ENCODE data around the gene PPP1R1B.

PPP1R1B gene

GRCh38 chr17:39633570-39634183 lies 6.9 kb downstream of the PPP1R1B start:
- DNase-seq (ENCODE audit: low read depth) = no peak

DNA sequence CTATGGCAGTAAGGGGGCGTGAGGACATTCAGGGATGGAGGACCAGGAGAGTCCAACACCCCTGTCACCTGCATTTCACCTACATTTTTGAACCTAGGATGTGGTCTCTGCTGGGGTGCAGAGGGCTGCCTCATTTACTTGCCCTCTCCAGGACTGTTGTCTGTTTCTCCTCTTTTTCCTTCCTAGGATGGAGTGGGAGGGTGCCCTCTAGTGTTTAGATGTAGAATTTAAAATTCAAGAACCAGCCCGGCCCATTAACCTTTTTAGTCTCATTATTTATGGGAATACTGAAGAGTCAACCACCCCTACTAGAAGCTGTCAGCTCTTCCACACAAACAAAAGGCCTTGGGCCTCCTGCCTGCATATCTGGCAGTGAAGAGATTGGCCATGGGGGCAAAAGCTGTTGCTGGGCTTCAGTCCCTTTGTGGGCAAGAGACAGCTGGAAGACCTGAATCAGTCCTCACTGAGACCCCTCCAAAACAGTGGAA lies 7.7 kb downstream of the PPP1R1B start:
- peak; percentile 48 for DNase-seq (ENCODE audit: low read depth)

DNA sequence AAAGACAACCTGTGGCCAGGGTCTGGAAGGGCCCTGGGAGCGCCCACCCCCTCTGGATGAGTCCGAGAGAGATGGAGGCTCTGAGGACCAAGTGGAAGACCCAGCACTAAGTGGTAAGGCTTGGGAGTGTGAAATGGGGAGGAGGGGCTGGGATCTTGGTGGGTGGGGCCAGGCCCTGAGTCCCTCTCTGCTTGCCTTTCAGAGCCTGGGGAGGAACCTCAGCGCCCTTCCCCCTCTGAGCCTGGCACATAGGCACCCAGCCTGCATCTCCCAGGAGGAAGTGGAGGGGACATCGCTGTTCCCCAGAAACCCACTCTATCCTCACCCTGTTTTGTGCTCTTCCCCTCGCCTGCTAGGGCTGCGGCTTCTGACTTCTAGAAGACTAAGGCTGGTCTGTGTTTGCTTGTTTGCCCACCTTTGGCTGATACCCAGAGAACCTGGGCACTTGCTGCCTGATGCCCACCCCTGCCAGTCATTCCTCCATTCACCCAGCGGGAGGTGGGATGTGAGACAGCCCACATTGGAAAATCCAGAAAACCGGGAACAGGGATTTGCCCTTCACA lies 8.9 kb downstream of the PPP1R1B start:
- DNase-seq (ENCODE audit: low read depth) = no peak

DNA sequence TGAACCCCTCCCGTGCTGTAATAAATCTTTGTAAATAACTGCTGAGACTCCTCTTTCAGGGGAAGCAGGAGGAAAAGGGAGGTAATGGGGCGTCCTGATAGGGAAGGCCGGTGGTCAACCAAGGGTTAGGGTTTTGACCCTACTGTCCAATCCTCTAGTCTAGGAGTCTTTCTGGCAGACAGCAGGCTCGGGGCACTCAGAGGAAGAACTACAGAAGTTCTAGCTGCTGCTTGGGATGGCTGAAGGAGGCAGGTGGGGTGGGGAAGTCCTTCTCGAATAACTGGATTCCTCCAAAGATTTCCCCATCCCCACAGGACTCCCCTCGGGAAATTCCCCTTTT lies 9.8 kb downstream of the PPP1R1B start:
- no peak for DNase-seq (ENCODE audit: low read depth)

- peak; percentile 91 for DNase-seq (ENCODE audit: low read depth)
Measured at GRCh38 chr17:39636927-39637736, 10.4 kb downstream of the PPP1R1B start, which contains the start of gene STARD3. Gene STARD3, plus strand, starts transcription at chr17:39637144. Its CDS starts 16,388 bp downstream, at chr17:39653532.

DNA sequence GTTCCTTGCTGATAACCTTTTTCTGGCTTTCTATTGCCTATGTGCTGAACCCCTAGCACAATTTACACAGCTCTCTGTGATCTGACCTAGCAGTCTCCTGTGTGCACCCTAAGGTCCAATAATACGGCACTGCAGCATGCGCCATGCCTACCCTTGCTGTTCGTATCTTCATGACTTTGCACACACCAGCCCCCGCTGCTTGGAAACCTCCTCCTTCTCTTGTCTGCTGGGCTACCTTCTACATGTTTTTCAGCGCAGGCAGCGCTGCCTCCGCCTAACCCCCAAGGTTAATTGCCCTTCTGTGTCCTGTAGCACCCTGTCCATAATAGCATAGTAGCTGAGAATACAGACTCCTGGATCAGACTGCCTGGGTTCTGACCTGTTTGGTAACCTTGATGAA lies 11.6 kb downstream of the PPP1R1B start:
- no peak for DNase-seq (ENCODE audit: low read depth)

DNA sequence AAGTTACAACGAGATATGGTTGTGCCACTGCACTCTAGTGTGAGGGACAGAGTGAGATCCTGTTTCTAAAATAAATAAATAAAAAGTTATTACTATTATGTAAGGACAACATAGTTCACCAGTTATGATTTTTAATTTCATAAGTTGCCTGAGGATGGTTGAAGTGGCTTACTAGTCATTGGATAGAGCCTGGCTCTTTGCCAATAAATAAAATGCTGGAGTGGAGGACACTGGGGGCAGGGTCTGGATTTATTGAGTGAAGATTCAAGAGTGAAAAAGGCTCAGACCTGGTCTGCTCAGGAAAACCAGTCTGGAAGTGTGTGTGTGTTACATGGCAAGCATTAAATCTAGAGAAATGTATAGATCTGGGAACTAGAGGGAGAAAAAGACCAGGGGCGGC lies 12.3 kb downstream of the PPP1R1B start:
- no peak for DNase-seq (ENCODE audit: low read depth)

DNA sequence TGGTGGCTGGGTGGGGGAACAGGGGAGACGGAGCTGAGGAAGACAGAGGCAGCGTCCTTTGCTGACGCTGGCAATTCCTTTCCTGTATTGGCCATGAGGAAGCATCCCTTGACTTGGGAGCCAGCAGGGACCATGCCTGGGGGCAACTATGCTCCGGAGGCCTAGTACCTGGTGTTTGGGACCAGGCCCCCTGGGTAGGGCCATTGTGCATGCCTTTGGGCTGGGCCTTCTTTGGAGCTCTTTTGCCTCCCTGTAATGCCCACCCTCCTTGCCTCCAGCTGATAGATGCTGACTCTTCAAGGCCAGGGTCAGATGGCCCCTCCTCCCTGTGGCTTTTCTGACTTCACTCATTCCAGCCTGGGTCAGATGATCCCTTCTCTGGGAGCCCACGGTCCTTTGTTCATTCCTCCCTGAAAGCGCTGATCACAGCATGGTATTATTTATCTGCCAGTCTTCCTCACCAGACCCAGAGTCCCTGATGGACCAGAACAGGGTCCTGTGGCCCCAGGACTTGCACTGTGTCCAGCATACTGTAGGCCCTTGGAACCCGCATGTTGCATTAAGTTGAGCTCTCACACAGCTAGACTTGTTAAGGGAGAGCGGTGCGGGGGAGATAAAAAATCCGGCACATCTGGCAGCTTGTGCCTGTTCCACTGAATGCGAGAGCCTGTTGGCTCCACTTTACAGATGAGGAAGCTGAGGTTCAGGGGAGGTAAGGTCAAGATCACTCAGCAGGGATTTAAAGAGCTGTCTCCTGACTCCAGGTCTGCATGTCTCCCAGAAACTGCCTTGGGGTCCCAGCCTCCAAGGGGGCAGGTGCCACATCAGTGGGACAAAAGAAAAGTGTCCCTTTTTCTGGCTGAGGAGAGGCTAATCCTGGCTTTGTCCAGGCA lies 13.1 kb downstream of the PPP1R1B start:
- DNase-seq (ENCODE audit: low read depth) = peak; percentile 31

DNA sequence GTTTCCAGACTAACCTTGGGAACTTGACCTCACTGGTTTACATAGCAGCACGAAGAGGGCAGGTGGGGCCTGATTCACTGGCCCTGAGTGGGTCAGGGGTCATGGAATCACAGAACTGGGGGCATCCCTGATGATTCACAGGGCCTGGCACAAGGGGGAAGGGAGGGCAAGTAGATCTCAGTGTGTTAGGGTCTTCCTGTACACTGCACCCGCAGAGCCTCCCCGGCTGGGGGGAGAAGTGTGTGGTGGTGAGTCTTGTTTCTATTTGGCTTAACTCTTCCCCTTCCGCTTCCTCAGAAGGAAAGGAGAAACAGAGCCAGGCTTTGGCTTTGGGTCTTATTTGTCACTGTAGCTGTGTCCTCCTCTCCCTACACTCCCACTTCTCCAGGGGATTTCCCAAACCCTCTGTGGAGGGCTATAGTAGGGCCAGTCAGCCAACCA lies 13.9 kb downstream of the PPP1R1B start:
- no peak for DNase-seq (ENCODE audit: low read depth)

DNA sequence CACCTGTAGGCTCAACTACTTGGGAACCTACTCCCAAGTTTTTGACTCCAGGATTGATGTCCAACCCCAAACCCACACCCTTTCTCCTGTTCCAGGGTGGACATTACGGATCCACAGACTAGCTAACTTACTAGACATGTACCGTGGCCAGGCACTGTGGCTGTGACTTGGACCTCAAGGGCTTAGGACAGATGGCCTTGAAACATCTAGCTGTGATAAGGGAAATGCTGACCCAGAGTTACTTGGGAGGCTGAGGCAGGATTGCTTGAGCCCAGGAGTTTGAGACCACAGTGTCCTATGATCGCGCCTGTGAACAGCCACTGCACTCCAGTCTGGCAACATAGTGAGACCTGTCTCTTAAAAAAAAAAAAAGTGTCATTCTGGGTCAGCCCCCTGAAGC lies 14.3 kb downstream of the PPP1R1B start:
- DNase-seq (ENCODE audit: low read depth) = no peak

DNA sequence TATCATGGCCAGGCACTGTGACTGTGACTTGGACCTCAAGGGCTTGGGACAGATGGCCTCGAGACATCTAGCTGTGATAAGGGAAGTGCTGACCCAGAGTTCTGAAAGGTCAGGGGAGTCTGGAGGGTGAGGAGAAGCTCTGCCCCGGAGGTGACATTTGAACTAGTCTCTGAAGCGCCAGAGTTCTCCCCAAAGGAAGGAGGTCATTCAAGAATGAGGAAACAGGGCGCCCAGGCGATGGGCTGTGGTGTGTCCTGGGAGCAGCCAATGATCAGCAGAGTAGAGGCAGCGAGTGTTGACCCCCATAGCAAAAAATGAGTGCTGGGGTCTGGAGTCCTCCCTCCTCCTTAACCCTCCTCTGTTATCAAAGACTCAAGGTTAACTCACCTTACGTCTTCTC lies 15.1 kb downstream of the PPP1R1B start:
- DNase-seq (ENCODE audit: low read depth) = no peak

DNA sequence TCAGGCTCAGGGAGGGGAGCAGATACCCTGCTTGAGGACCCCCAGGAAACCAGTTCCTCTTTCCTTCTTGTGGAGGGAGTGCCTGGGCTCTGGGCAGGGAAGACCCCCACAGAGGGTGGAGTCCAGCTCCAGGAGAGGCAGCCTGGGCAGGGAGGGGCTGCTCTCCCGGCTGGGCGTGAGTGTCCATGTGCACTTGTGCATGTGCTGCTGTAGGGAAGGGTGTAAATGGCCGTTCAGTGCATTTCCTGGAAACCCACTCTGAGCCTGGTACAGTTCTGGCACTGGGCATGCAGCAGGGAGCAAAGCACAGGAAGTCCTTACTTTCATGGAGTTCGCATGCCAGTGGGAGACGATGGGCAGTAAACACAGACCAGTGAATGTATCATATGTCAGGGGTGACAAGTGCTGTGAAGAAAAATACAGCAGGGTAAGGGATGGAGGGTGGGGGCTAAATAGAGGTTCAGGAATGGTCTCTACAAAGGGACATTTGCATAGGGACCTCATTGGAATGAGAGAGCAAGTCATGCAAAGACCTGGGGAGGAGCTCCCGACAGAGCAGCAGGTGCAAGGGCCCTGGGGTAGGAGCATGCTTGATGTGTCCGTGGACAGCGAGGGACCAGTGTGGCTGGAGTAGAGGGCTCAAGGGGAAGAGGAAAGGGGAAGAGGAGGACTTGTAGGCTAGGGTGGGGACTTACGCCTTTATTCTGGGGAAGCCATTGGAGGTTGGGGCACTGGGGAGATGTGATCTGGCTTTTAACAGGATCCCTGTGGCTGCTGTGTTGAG lies 15.7 kb downstream of the PPP1R1B start:
- no peak for DNase-seq (ENCODE audit: low read depth)

- DNase-seq (ENCODE audit: low read depth) = peak; percentile 36
Measured at GRCh38 chr17:39643271-39643670, 16.5 kb downstream of the PPP1R1B start.

DNA sequence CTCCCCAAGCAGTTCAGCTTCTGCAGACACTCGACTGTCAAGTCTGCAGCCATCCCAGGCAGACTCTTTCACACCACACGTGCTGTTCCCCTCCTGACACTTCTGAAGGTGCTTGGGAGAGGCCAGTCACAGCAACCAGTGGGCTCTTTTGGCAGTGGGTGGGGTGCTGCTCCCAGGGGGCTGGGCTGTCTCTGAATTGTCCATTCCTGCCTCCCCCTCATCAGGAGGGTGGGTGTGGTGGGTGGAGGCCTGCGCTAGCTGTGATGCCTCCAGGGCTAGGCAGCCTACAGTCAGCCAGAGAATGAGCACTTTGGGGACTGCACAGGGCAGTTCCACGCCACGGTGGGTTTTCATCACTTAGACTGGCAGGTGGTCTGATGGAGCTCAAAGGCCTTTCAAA lies 20.5 kb downstream of the PPP1R1B start:
- DNase-seq (ENCODE audit: low read depth) = no peak

- DNase-seq (ENCODE audit: low read depth) = peak; percentile 74
Measured at GRCh38 chr17:39648616-39649366, 22.0 kb downstream of the PPP1R1B start.

DNA sequence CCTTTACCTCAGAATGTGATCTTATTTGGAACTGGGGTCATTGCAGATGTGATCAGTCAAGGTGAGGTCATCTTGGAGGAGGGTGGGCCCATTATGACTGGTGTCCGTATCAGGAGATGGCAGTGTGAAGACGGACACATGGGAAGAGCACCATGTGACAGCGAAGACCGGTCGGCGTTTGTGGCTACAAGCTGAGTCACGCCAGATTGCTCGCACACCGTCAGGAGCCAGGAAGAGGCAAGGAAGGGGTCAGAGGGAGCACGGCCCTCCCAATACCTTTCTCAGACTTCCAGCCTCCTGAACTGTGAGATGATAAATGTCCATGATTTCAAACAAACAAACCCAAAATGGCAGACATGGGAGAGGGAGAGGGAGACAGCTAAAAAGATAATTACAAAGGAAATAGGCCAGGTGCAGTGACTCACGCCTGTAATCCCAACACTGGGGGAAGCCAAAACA lies 23.4 kb downstream of the PPP1R1B start:
- no peak for DNase-seq (ENCODE audit: low read depth)

DNA sequence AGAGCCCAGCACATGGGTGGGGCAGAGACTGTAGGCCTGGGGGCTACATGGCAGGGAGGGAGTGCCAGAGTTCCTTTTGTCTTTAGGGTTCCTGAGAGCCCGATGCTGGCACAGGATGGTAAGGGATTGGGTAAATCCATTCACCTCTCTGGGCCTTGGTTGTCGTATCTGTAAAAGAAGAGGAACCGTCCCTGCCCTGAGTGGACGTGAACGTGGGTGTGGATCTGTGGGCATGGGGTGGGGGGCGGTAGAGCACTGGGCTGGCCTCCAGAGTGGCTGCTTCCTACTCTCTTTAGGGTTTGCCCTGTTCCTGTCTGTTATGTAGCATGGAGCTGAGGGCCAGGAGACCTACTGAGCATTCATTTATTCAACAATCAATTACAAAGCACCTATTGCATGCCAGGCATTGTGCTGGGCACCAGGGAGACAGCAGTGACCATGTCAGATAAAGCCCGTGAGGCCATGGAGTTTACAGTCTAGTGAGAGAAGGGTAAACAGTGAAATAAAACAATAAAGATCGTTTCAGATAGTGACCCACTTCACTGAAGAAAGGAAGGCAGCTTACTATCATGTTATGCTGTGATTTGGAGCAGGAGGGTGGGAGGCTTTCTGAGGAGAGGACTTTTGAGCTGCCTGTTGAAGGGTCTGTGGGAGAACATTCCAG lies 25.3 kb downstream of the PPP1R1B start:
- DNase-seq (ENCODE audit: low read depth) = no peak

GRCh38 chr17:39652587-39653315 lies 26.0 kb downstream of the PPP1R1B start:
- DNase-seq (ENCODE audit: low read depth) = no peak

DNA sequence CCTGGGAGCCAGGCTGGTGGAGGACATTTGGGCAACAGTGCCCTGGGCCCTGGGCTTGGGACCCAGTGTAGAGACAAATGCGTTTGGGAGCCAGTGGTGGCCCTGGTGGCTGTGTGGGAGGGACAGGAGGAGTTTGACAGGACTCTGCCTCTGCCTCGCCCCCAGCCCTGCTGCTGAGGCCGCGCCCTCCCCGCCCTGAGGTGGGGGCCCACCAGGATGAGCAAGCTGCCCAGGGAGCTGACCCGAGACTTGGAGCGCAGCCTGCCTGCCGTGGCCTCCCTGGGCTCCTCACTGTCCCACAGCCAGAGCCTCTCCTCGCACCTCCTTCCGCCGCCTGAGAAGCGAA lies 26.5 kb downstream of the PPP1R1B start:
- DNase-seq (ENCODE audit: low read depth) = no peak

Data from iris pigment epithelial cell (primary cell).